Mucosa of descending colon (tissue), 3 donors: ENCODE measurements around the gene SIAH3. TPM values are rescaled to one million over a fixed set of nuclear protein-coding genes. Genes with fewer than 3 reads are reported as not detected.

Experiments used
- ATAC-seq: fragments of 200-7000 bp; cut with Tn5 transposase; one replicate; pipeline ENCODE4 v1.9.1; 2020; ENCODE audit warnings: mild to moderate bottlenecking, moderate library complexity
- DNase-seq, 3 donors: peaks; one replicate each; pipeline ENCODE4 v3.0.0-alpha.2; 2020
- H3K36me3 ChIP-seq: fragments of 200-600 bp; one replicate; pipeline ENCODE4 v1.8.0; 2021; ENCODE audit warnings: low read depth, mild to moderate bottlenecking
- H3K4me1 ChIP-seq: fragments of 200-600 bp; one replicate; pipeline ENCODE4 v1.8.0; 2021; ENCODE audit warnings: low read depth, mild to moderate bottlenecking
- H3K4me3 ChIP-seq: fragments of 200-600 bp; one replicate; pipeline ENCODE4 v1.8.0; 2021; ENCODE audit warnings: mild to moderate bottlenecking
- H3K9me3 ChIP-seq: fragments of 200-600 bp; one replicate; pipeline ENCODE4 v1.8.0; 2021; ENCODE audit warnings: mild to moderate bottlenecking
- intact Hi-C, 2 donors: fragments of 100-400 bp; cut with DNase I in 1 of 2; cut with micrococcal nuclease in 1 of 2; formaldehyde crosslinking; loops; one replicate each; pipeline versions ENCODE4 v1.11.0 to v1.11.1; 2022; cut with DNase I, micrococcal nuclease
- total RNA-seq, 3 donors: library from RNA; stranded (reverse); fragmentation: NEBNext Ultra II Directional in 2 of 3; extraction: Animal tissue kit (Norgen Biotek cat#: 25700) in 2 of 3; gene quantifications; one replicate each; pipeline versions ENCODE4 v1.2.1 to v1.2.4, GENCODE V29; 2021 to 2023
- TF ChIP-seq, protein P1 (sequence below): fragments of 200-600 bp; IDR thresholded peaks from one replicate; pipeline ENCODE4 v1.8.0; 2022; ENCODE audit warnings: antibody characterized with exemption, mild to moderate bottlenecking
- donor health status: DM: no; HTN: no; CAD: no; lungs with moderate emphysema.
- donor health status: DM: no; HTN: no; CAD: no.
- donor health status: DM: no; HTN: yes; CAD: no.

Gene SIAH3
- total RNA-seq, 3 donors from 2014 or later, result 0.05 to 0.06 (median 0.06) TPM

DNA sequence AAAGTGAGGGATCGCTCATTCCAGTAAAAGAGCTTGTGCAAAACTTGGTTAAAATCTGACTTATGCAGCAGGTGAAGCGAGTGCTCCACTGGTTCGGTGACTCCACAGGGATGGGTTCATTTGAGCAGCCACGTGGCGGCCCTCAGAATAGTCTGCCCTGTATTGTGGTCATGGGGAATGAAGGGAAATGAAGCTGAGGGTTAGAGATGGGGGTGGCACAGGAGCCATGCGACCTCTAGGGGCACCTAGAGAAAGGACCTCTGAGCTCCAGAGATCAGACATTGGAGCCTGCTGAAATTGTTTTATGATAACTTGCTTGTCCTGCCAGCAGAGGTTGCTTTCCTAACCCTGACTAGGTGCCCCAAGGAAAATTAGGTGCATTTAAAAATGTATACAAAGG is 122.8 kb downstream of the SIAH3 start:
- no peaks in the 10 kb centered on the region for H3K4me1 ChIP-seq
- DNase-seq (no peak), ATAC-seq (no peak)
- H3K36me3 ChIP-seq, result no peaks in the 10 kb centered on the region
- H3K9me3 ChIP-seq, result no peaks in the 10 kb centered on the region
- TF ChIP-seq, protein P1, sequence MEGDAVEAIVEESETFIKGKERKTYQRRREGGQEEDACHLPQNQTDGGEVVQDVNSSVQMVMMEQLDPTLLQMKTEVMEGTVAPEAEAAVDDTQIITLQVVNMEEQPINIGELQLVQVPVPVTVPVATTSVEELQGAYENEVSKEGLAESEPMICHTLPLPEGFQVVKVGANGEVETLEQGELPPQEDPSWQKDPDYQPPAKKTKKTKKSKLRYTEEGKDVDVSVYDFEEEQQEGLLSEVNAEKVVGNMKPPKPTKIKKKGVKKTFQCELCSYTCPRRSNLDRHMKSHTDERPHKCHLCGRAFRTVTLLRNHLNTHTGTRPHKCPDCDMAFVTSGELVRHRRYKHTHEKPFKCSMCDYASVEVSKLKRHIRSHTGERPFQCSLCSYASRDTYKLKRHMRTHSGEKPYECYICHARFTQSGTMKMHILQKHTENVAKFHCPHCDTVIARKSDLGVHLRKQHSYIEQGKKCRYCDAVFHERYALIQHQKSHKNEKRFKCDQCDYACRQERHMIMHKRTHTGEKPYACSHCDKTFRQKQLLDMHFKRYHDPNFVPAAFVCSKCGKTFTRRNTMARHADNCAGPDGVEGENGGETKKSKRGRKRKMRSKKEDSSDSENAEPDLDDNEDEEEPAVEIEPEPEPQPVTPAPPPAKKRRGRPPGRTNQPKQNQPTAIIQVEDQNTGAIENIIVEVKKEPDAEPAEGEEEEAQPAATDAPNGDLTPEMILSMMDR, result no peak
- H3K4me3 ChIP-seq, result no peak overlapping the region
- intact Hi-C loops, result no loop called here

Other genes with a start within 250 kb of the SIAH3 start
- not detected for gene ERICH6B, start 236.0 kb downstream of the SIAH3 start, total RNA-seq
- not detected for gene CBY2, start 149.4 kb downstream of the SIAH3 start, total RNA-seq
- 10 to 100 TPM; 26.6 to 70.9 (median 29.5) TPM for gene ZC3H13, start 201.0 kb upstream of the SIAH3 start, total RNA-seq